GM13976 (cell line): ENCODE measurements around the gene MRPS34.

Source experiments
- DNase-seq: peaks from one replicate; pipeline ENCODE4 v3.0.0; 2012; ENCODE audit warnings: low spot score
- in situ Hi-C: fragments of 300-500 bp; cut with MboI; formaldehyde crosslinking; loops from one replicate; pipeline ENCODE4 v1.12.0; 2022; ENCODE audit warnings: low sequenced_read_pairs, mixed read lengths, inconsistent platforms; ENCODE audit not compliant: unreplicated experiment
- TF ChIP-seq, protein P1 (sequence below): IDR thresholded peaks from 2 replicates; pipeline ENCODE4 v1.5.1; 2012; ENCODE audit warnings: borderline replicate concordance, mild to moderate bottlenecking; ENCODE audit not compliant: insufficient read depth; ENCODE audit errors: extremely low read depth, missing control alignments, control extremely low read depth

MRPS34 gene

DNA sequence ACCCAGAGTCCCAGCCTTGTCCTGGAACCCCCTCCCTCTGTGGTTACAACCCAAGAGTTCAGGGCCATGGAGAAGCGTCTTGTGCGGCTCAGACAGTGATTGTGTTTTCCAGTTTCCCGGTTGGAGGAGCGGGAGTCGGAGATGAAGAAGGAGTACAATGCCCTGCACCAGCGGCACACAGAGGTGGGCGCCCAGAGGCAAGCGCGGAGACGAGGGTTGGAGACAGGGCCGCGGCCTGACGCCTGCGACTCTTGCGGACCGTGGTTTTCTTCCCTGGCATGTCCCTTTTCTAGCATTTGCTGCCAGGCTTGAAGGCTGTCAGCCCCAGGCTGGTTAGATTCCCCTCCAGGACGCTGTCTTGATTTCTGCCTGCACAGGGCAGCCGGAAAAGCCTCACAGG is 43.9 kb downstream of the MRPS34 start:
- DNase-seq, result no peak
- in situ Hi-C loops, result no loop called here
- TF ChIP-seq, protein P1, sequence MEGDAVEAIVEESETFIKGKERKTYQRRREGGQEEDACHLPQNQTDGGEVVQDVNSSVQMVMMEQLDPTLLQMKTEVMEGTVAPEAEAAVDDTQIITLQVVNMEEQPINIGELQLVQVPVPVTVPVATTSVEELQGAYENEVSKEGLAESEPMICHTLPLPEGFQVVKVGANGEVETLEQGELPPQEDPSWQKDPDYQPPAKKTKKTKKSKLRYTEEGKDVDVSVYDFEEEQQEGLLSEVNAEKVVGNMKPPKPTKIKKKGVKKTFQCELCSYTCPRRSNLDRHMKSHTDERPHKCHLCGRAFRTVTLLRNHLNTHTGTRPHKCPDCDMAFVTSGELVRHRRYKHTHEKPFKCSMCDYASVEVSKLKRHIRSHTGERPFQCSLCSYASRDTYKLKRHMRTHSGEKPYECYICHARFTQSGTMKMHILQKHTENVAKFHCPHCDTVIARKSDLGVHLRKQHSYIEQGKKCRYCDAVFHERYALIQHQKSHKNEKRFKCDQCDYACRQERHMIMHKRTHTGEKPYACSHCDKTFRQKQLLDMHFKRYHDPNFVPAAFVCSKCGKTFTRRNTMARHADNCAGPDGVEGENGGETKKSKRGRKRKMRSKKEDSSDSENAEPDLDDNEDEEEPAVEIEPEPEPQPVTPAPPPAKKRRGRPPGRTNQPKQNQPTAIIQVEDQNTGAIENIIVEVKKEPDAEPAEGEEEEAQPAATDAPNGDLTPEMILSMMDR, result no peak

DNA sequence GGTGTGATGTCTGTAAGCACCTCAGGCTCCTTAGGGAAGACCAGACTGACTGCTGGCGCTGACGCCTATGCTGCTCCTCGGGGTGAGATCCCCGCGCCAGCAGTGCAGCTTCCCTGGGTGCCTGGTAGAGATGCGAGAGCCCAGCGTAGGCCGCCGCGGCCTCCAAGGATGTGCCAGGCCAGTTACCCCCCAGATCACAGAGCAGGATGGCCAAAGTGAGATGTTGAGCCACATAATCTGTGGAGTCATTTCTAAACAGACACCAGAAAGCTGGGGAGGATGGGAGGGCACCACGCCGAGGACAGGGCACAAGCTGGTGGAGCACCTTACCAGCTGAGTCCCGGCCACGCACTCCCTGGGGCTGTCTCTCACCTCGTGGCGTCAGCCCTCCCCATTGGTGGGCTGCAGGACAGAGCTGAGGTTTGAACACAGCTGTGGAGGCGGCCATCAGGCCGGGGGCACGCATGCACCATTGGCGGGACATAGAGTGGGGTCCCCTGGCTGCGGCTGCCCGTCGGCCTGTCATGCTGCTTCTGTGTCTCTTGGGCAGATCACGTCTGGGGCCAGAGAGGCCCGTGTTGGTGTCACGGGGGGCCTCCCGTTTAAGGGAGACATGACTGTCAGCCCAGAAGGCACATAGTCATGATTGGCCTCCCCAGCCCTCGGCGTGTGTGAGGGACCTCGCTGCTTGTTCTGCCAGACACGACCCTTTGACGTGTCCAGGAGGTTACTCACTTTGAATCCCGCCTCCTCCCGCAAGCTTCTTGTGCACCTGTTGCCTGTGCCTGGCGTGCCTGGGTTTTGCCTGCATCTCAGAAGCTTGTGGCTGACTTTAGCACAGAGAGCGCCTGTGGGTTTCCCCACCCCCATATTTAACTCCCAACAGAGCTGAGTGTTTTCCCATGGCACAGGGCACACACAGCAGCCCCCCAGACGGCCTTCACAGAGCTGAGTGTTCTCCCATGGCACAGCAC is 45.0 kb downstream of the MRPS34 start:
- TF ChIP-seq, protein P1, result no peak
- in situ Hi-C loops, result no loop called here
- no peak for DNase-seq

DNA sequence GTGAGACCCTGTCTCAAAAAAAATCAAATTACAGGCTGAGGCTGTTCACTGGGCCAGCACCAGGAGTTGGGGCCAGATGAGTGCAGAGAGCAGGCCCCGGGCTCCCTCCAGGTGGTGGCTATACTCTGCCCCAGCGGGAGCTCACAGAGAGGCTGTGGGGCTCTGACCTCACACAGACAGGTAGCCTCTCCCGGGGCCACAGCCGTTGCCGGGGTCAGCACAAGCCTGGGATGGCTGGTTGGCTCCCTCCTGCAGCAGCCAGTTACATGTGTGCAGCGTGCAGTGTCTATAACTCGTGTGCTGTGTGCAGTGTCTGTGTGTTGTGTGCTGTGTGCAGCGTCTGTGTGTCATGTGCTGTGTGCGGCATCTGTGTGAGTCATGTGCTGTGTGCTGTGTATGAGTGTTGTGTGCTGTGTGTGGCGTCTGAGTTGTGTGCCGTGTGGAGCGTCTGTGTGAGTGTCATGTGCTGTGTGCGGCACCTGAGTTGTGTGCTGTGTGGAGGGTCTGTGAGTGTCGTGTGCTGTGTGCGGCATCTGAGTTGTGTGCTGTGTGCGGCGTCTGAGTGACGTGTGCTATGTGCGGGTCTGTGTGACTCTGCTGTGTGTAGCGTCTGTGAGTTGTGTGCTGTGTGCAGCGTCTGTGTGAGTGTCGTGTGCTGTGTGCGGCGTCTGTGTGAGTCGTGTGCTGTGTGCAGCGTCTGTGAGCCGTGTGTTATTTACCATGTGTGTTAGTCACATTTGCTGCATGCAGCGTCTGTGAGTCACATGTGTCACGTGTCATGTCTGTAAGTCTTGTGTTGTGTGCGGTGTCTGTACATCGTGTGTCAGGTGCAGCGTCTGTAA is 46.1 kb downstream of the MRPS34 start:
- in situ Hi-C loops, result no loop called here
- DNase-seq, result no peak
- TF ChIP-seq, protein P1, result no peak

DNA sequence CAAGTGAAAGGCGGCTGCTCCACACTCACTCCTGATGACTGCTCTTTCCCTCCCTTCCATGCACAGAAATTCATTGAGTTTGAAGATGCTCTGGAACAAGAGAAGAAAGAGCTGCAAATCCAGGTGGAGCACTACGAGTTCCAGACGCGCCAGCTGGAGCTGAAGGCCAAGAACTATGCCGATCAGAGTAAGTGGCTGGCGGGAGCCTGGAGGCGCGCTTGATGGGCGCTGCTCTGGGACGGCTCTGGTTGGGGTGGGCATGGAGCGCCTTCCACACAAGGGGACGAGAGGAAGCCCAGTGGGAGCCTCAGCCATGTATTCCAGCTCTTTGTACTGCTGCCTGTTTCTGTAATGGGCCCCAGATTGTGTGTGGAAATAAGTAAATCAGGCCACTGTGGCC is 48.4 kb downstream of the MRPS34 start:
- no peak for DNase-seq
- in situ Hi-C loops, result no loop called here
- TF ChIP-seq, protein P1, result no peak

DNA sequence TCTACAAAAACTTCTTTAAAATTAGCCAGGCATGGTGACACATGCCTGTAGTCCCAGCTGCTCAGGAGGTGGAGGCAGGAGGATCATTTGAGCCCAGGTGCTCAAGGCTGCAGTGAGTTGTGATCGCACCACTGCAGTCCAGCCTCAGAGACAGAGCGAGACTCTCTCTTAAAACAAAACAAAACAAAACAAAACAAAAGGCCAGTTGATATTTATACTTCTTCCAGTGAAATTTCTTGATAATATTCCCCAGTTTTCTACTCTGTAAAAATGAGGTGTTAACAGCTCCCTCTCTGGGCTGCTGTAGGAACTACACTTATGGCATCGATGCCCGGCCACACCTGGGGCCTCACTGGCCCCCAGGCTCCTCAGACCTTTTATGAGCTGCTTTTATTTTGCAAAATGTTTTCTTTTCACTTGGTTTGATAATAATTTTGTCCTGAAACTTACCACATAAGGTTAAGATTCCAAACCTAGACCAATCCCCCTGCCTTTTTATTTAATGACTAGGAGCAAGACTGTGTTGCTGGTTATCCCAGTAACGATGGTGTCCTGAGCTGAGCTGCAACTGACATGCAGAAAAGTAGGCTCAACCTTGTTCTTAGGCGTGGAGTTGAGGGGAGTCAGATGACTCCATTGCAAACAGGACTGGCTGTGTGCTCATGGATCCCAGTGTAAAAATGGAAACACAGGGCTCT is 49.3 kb downstream of the MRPS34 start:
- in situ Hi-C loops, result no loop called here
- TF ChIP-seq, protein P1, result peak; percentile 38
- DNase-seq, result peak; percentile 69
